MM.1S (cell line): Measurements from ENCODE around the gene DOCK4.

Experiments used
- DNase-seq: peaks from one replicate; pipeline ENCODE4 v3.0.0-alpha.2; 2015
- H2AFZ ChIP-seq: fragments of 300-600 bp; sonication (generic); 2 replicates; pipeline ENCODE4 v1.6.0; 2016; ENCODE audit warnings: antibody characterized with exemption, low read length
- H3F3A ChIP-seq: fragments of 300-600 bp; sonication (generic); 2 replicates; pipeline ENCODE4 v1.6.1; 2016; ENCODE audit warnings: mild to moderate bottlenecking, antibody characterized with exemption, low read length, moderate library complexity, mixed read lengths; ENCODE audit not compliant: insufficient read depth
- H3K27ac ChIP-seq: fragments of 300-600 bp; sonication (generic); 2 replicates; pipeline ENCODE4 v1.5.1; 2016; ENCODE audit warnings: mild to moderate bottlenecking, low read length
- H3K27me3 ChIP-seq: fragments of 300-600 bp; sonication (generic); replicated peaks from 2 replicates; pipeline ENCODE4 v1.6.0; 2016; ENCODE audit warnings: low read length; ENCODE audit not compliant: insufficient read depth
- H3K36me3 ChIP-seq: fragments of 300-600 bp; sonication (generic); replicated peaks from 2 replicates; pipeline ENCODE4 v1.6.1; 2016; ENCODE audit warnings: mild to moderate bottlenecking, low read length, mixed read lengths; ENCODE audit not compliant: insufficient read depth
- H3K4me1 ChIP-seq: fragments of 300-600 bp; sonication (generic); 2 replicates; pipeline ENCODE4 v1.6.1; 2016; ENCODE audit warnings: low read length, mixed read lengths
- H3K4me2 ChIP-seq: fragments of 300-600 bp; sonication (generic); 2 replicates; pipeline ENCODE4 v1.6.0; 2016; ENCODE audit warnings: low read depth, low read length
- H3K4me3 ChIP-seq: fragments of 300-600 bp; sonication (generic); 2 replicates; pipeline ENCODE4 v1.5.1; 2016; ENCODE audit warnings: low read length, mixed read lengths
- H3K79me2 ChIP-seq: fragments of 300-600 bp; sonication (generic); 2 replicates; pipeline ENCODE4 v1.6.1; 2016; ENCODE audit warnings: mixed run types, low read length, mixed read lengths
- H3K9ac ChIP-seq: fragments of 300-600 bp; sonication (generic); 2 replicates; pipeline ENCODE4 v1.6.1; 2016; ENCODE audit warnings: low read length, mixed read lengths
- H3K9me2 ChIP-seq: fragments of 300-600 bp; sonication (generic); replicated peaks from 2 replicates; pipeline ENCODE4 v1.6.1; 2016; ENCODE audit warnings: mild to moderate bottlenecking, low read length, mixed read lengths; ENCODE audit not compliant: insufficient read depth
- H3K9me3 ChIP-seq: fragments of 300-600 bp; sonication (generic); replicated peaks from 2 replicates; pipeline ENCODE4 v1.6.1; 2016; ENCODE audit warnings: mild to moderate bottlenecking, low read length, mixed read lengths; ENCODE audit not compliant: insufficient read depth
- H4K20me1 ChIP-seq: fragments of 300-600 bp; sonication (generic); 2 replicates; pipeline ENCODE4 v1.6.1; 2016; ENCODE audit warnings: mild to moderate bottlenecking, low read length, moderate library complexity, mixed read lengths; ENCODE audit not compliant: insufficient read depth
- EZH2 ChIP-seq: fragments of 300-600 bp; sonication (generic); optimal IDR thresholded peaks from 2 replicates; pipeline ENCODE3; 2017; ENCODE audit warnings: low read depth, mild to moderate bottlenecking, antibody characterized with exemption, low read length, mixed read lengths
- EZH2phosphoT487 ChIP-seq: fragments of 300-600 bp; sonication (generic); IDR thresholded peaks from 2 replicates; pipeline ENCODE4 v1.6.1; 2018; ENCODE audit warnings: antibody characterized with exemption, low read length
- TF ChIP-seq, protein P1 (sequence below): fragments of 300-600 bp; sonication (generic); IDR thresholded peaks from 2 replicates; pipeline ENCODE4 v1.5.1; 2016; ENCODE audit warnings: antibody characterized with exemption, low read length, mixed read lengths

DOCK4 gene

DNA sequence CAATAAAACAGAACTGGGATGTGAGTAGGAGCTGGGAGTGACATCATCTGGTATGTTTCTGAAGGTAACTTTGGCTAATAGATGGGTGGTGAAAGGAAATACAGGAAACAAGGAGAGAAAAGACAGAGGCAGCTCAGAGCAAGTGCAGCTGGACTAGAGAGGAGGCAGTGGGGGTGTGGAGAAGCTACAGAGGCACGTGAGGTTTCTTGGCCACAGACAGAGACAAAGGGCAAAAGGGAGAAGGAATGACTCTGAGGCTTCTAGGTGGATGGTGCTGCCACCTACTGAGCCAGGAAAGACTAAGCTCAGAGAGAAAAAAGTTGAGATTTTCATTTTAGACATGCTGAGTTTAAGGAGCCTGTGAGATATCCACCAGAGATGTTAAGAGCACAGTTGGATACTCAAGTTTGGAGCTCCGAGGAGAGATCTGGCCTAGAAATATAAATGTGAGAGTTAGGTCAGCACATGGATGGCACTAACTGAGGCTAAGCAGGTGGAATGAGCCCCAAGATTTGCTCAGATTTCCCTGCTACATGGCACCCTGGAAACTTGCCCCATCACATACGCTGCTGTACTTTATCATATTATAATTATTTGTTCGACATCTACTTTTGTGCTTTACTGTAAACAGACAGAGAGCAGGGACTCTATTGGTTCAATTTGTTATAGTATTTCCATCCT lies 350.9 kb downstream of the DOCK4 start:
- no peaks in the 10 kb centered on the region for H3K79me2 ChIP-seq
- no peaks in the 10 kb centered on the region for H3K9me3 ChIP-seq
- peak; percentile 75 for DNase-seq
- no peaks in the 10 kb centered on the region for H3K36me3 ChIP-seq
- H3K9ac ChIP-seq: no peak overlapping the region
- no peak overlapping the region for H3K27ac ChIP-seq
- no peaks in the 10 kb centered on the region for H4K20me1 ChIP-seq
- H3K4me2 ChIP-seq: no peak overlapping the region
- H3K9me2 ChIP-seq: no peaks in the 10 kb centered on the region
- no peak overlapping the region for H2AFZ ChIP-seq
- TF ChIP-seq EZH2: no peak
- TF ChIP-seq EZH2phosphoT487: no peak
- TF ChIP-seq, protein P1, sequence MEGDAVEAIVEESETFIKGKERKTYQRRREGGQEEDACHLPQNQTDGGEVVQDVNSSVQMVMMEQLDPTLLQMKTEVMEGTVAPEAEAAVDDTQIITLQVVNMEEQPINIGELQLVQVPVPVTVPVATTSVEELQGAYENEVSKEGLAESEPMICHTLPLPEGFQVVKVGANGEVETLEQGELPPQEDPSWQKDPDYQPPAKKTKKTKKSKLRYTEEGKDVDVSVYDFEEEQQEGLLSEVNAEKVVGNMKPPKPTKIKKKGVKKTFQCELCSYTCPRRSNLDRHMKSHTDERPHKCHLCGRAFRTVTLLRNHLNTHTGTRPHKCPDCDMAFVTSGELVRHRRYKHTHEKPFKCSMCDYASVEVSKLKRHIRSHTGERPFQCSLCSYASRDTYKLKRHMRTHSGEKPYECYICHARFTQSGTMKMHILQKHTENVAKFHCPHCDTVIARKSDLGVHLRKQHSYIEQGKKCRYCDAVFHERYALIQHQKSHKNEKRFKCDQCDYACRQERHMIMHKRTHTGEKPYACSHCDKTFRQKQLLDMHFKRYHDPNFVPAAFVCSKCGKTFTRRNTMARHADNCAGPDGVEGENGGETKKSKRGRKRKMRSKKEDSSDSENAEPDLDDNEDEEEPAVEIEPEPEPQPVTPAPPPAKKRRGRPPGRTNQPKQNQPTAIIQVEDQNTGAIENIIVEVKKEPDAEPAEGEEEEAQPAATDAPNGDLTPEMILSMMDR: peak; percentile 68
- H3K4me3 ChIP-seq: no peak overlapping the region
- H3K27me3 ChIP-seq: no peaks in the 10 kb centered on the region
- no peaks in the 10 kb centered on the region for H3F3A ChIP-seq
- no peaks in the 10 kb centered on the region for H3K4me1 ChIP-seq

DNA sequence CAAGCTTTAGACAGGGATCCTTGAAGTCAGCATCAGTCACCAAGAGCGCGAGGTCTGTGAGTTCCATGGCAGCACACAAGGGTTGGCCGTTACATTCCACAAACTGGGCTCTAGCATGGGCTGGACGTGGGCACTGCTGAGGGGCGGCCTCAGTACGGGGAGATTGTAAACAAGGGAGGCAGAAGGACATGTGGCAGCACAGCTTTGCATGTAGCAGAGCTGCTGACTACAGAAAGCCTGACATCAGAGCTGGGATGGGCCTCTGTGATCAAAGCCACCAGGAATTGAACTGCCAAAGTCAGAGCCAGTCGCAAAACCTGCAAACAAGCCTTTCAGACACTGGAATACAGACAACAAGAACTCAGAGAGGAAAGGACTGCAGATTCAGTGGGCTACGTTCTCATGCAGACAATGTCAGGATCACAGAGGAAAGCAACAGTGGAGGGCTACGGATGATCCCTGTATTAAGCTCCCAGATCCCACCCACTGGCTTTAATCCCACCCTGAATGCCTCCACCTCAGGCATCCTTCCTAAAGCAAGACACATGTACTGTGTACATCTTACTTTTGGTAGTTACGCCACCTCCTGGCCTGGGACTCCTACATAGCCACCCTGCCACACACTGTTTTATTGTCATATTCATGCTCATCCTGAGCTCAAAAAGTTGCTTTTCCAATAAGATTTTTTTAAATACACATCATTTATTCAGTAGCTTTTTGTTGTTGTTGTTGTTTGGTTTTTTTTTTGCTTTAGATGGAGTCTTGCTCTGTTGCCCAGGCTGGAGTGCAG lies 352.8 kb downstream of the DOCK4 start:
- Histone ChIP-seq H3K4me3 (no peak overlapping the region), H4K20me1 (no peaks in the 10 kb centered on the region), H3K4me1 (no peaks in the 10 kb centered on the region), H3K9me3 (no peaks in the 10 kb centered on the region), H3K9ac (no peak overlapping the region), H3K9me2 (no peaks in the 10 kb centered on the region), H3K36me3 (no peaks in the 10 kb centered on the region), H2AFZ (no peak overlapping the region), H3K27ac (no peak overlapping the region), H3K27me3 (no peaks in the 10 kb centered on the region), H3K4me2 (no peak overlapping the region), H3K79me2 (no peaks in the 10 kb centered on the region), H3F3A (no peaks in the 10 kb centered on the region)
- TF ChIP-seq, protein P1: no peak
- TF ChIP-seq EZH2 (no peak), EZH2phosphoT487 (no peak)
- no peak for DNase-seq

DNA sequence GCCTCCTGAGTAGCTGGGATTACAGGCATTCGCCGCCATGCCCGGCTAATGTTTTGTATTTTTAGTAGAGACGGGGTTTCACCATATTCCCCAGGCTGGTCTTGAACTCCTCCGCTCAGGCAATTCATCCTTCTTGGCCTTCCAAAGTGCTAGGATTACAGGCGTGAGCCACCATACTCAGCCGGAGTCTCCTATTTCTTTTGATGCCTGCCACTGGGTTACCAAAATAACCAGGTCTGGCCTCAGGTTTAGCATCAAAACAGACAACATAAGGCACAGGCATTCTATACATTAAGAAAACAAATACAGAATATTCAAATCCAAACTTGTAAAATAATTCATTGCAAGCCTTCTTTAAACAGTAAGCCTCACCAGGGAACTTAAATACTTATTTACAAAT lies 354.1 kb downstream of the DOCK4 start:
- no peaks in the 10 kb centered on the region for H3K79me2 ChIP-seq
- no peak overlapping the region for H3K4me2 ChIP-seq
- H3F3A ChIP-seq: no peaks in the 10 kb centered on the region
- no peak for DNase-seq
- no peak overlapping the region for H3K27ac ChIP-seq
- H3K36me3 ChIP-seq: no peaks in the 10 kb centered on the region
- no peaks in the 10 kb centered on the region for H3K9me3 ChIP-seq
- H3K9ac ChIP-seq: no peak overlapping the region
- H4K20me1 ChIP-seq: no peaks in the 10 kb centered on the region
- TF ChIP-seq EZH2phosphoT487: no peak
- TF ChIP-seq, protein P1: no peak
- no peak for TF ChIP-seq EZH2
- H3K4me3 ChIP-seq: no peak overlapping the region
- H3K9me2 ChIP-seq: no peaks in the 10 kb centered on the region
- H2AFZ ChIP-seq: no peak overlapping the region
- H3K27me3 ChIP-seq: no peaks in the 10 kb centered on the region
- H3K4me1 ChIP-seq: no peaks in the 10 kb centered on the region
